ENCODE data around the gene SCNN1G.

Gene SCNN1G

GRCh38 chr16:23160082-23160481 lies 22.5 kb upstream of the SCNN1G start:
- peaks cover 0 to 27% (median 9%) of the 10 kb centered on the region in 10 experiments; a peak in 14 of 20 replicates for H3K4me1 ChIP-seq
- H3K4me3 ChIP-seq, result no peak overlapping the region
- no peak overlapping the region for H3K9ac ChIP-seq
- H4K20me1 ChIP-seq, result no peaks in the 10 kb centered on the region
- no peaks in the 10 kb centered on the region for H3K36me3 ChIP-seq
- no peaks in the 10 kb centered on the region for H3K27me3 ChIP-seq
- TF ChIP-seq Cebpa-rat (IDR thresholded peaks at IDR 0.05), result no peak
- H3K27ac ChIP-seq, result no peak overlapping the region
- no peak overlapping the region for H3K4me2 ChIP-seq
- H3K9me3 ChIP-seq (replicated peaks in 1 of 11), result no peaks in the 10 kb centered on the region

- Histone ChIP-seq H3K27me3 (no peaks in the 10 kb centered on the region), H4K20me1 (no peaks in the 10 kb centered on the region), H3K4me3 (no peak overlapping the region), H3K36me3 (no peaks in the 10 kb centered on the region), H3K4me2 (no peak overlapping the region), H3K9me3 (replicated peaks in 1 of 11) (no peaks in the 10 kb centered on the region), H3K9ac (no peak overlapping the region), H3K27ac (no peak overlapping the region), H3K4me1 (peaks cover 0 to 27% (median 9%) of the 10 kb centered on the region in 10 experiments; a peak in 14 of 20 replicates)
- TF ChIP-seq Cebpa-rat (IDR thresholded peaks at IDR 0.05), result no peak
Observed at GRCh38 chr16:23160574-23160973, 22.0 kb upstream of the SCNN1G start.

GRCh38 chr16:23163921-23164320 lies 18.6 kb upstream of the SCNN1G start:
- Histone ChIP-seq H3K27ac (no peak overlapping the region), H3K9me3 (replicated peaks in 1 of 11) (no peaks in the 10 kb centered on the region), H3K27me3 (no peaks in the 10 kb centered on the region), H3K9ac (no peak overlapping the region), H3K36me3 (no peaks in the 10 kb centered on the region), H3K4me3 (no peak overlapping the region), H3K4me2 (peak overlapping the region in 2 of 11 experiments; percentile 40 to 65; a peak in 4 of 22 replicates), H4K20me1 (no peaks in the 10 kb centered on the region), H3K4me1 (peaks cover 0 to 12% (median 0%) of the 10 kb centered on the region in 10 experiments; a peak in 5 of 20 replicates)
- TF ChIP-seq Cebpa-rat (IDR thresholded peaks at IDR 0.05), result no peak

GRCh38 chr16:23164736-23165135 lies 17.8 kb upstream of the SCNN1G start:
- Histone ChIP-seq H4K20me1 (no peaks in the 10 kb centered on the region), H3K9me3 (replicated peaks in 1 of 11) (no peaks in the 10 kb centered on the region)

GRCh38 chr16:23172583-23172982 lies 10.0 kb upstream of the SCNN1G start:
- no peak for TF ChIP-seq Cebpa-rat (IDR thresholded peaks at IDR 0.05)
- no peaks in the 10 kb centered on the region for H3K27me3 ChIP-seq
- H3K4me1 ChIP-seq, result no peaks in the 10 kb centered on the region

More at GRCh38 chr16:23164736-23165135, 17.8 kb upstream of the SCNN1G start:
- Histone ChIP-seq H3K9ac (no peak overlapping the region), H3K4me2 (no peak overlapping the region), H3K36me3 (no peaks in the 10 kb centered on the region), H3K4me1 (peaks cover 0 to 12% (median 0%) of the 10 kb centered on the region in 10 experiments; a peak in 5 of 20 replicates), H3K27ac (no peak overlapping the region), H3K4me3 (no peak overlapping the region), H3K27me3 (no peaks in the 10 kb centered on the region)
- no peak for TF ChIP-seq Cebpa-rat (IDR thresholded peaks at IDR 0.05)

GRCh38 chr16:23172994-23173393 lies 9.6 kb upstream of the SCNN1G start:
- H3K4me2 ChIP-seq, result no peak overlapping the region
- no peak overlapping the region for H3K4me3 ChIP-seq
- H3K9ac ChIP-seq, result no peak overlapping the region
- H3K36me3 ChIP-seq, result no peaks in the 10 kb centered on the region
- TF ChIP-seq Cebpa-rat (IDR thresholded peaks at IDR 0.05), result no peak
- H3K9me3 ChIP-seq (replicated peaks in 1 of 11), result no peaks in the 10 kb centered on the region
- H4K20me1 ChIP-seq, result peaks cover 0 to 9% (median 0%) of the 10 kb centered on the region in 11 experiments; a peak in 1 of 22 replicates
- H3K27me3 ChIP-seq, result no peaks in the 10 kb centered on the region
- no peaks in the 10 kb centered on the region for H3K4me1 ChIP-seq
- no peak overlapping the region for H3K27ac ChIP-seq

More at GRCh38 chr16:23172583-23172982, 10.0 kb upstream of the SCNN1G start:
- Histone ChIP-seq H3K9ac (no peak overlapping the region), H3K9me3 (replicated peaks in 1 of 11) (no peaks in the 10 kb centered on the region), H3K4me2 (no peak overlapping the region), H3K27ac (no peak overlapping the region), H3K4me3 (no peak overlapping the region), H4K20me1 (peaks cover 0 to 9% (median 0%) of the 10 kb centered on the region in 11 experiments; a peak in 1 of 22 replicates), H3K36me3 (no peaks in the 10 kb centered on the region)

GRCh38 chr16:23174622-23175021 lies 7.9 kb upstream of the SCNN1G start:
- H3K9ac ChIP-seq, result no peak overlapping the region
- no peak overlapping the region for H3K27ac ChIP-seq
- H3K27me3 ChIP-seq, result no peaks in the 10 kb centered on the region
- no peaks in the 10 kb centered on the region for H3K4me1 ChIP-seq
- H4K20me1 ChIP-seq, result peaks cover 0 to 9% (median 0%) of the 10 kb centered on the region in 11 experiments; a peak in 1 of 22 replicates
- no peak overlapping the region for H3K4me2 ChIP-seq
- no peak overlapping the region for H3K4me3 ChIP-seq
- no peaks in the 10 kb centered on the region for H3K9me3 ChIP-seq (replicated peaks in 1 of 11)
- TF ChIP-seq Cebpa-rat (IDR thresholded peaks at IDR 0.05), result no peak
- no peaks in the 10 kb centered on the region for H3K36me3 ChIP-seq

GRCh38 chr16:23175651-23176050 lies 6.9 kb upstream of the SCNN1G start:
- Histone ChIP-seq H3K4me3 (no peak overlapping the region), H3K4me2 (no peak overlapping the region), H4K20me1 (peaks cover 0 to 9% (median 0%) of the 10 kb centered on the region in 11 experiments; a peak in 1 of 22 replicates), H3K9me3 (replicated peaks in 1 of 11) (no peaks in the 10 kb centered on the region), H3K36me3 (no peaks in the 10 kb centered on the region), H3K27me3 (no peaks in the 10 kb centered on the region), H3K27ac (no peak overlapping the region), H3K9ac (no peak overlapping the region), H3K4me1 (no peaks in the 10 kb centered on the region)
- TF ChIP-seq Cebpa-rat (IDR thresholded peaks at IDR 0.05), result no peak

- Histone ChIP-seq H3K36me3 (no peaks in the 10 kb centered on the region), H3K4me3 (no peak overlapping the region), H4K20me1 (peaks cover 0 to 15% (median 7%) of the 10 kb centered on the region in 11 experiments; a peak in 8 of 22 replicates), H3K4me1 (peaks cover 4 to 34% (median 28%) of the 10 kb centered on the region in 10 experiments; a peak in 16 of 20 replicates), H3K9me3 (replicated peaks in 1 of 11) (no peaks in the 10 kb centered on the region), H3K9ac (no peak overlapping the region), H3K27me3 (peaks cover 4 to 37% (median 14%) of the 10 kb centered on the region in 11 experiments; a peak in 18 of 22 replicates), H3K27ac (no peak overlapping the region), H3K4me2 (peak overlapping the region in 9 of 11 experiments; percentile 99 to 100 (median 100); a peak in 18 of 22 replicates)
- no peak for TF ChIP-seq Cebpa-rat (IDR thresholded peaks at IDR 0.05)
Observed at GRCh38 chr16:23181506-23181905, 1.0 kb upstream of the SCNN1G start.

- Histone ChIP-seq H3K9me3 (replicated peaks in 1 of 11) (no peaks in the 10 kb centered on the region), H3K27me3 (peaks cover 4 to 37% (median 14%) of the 10 kb centered on the region in 11 experiments; a peak in 18 of 22 replicates), H4K20me1 (peaks cover 0 to 15% (median 7%) of the 10 kb centered on the region in 11 experiments; a peak in 8 of 22 replicates), H3K4me1 (peaks cover 4 to 34% (median 28%) of the 10 kb centered on the region in 10 experiments; a peak in 16 of 20 replicates), H3K9ac (peak overlapping the region in 5 of 11 experiments; percentile 36 to 56 (median 50); a peak in 4 of 22 replicates), H3K27ac (no peak overlapping the region), H3K4me2 (peak overlapping the region; percentile 95 to 100 (median 100)), H3K4me3 (peak overlapping the region; percentile 51 to 72 (median 60)), H3K36me3 (no peaks in the 10 kb centered on the region)
- TF ChIP-seq Cebpa-rat (IDR thresholded peaks at IDR 0.05), result no peak
Observed at GRCh38 chr16:23182206-23182678, 303 bp upstream of the SCNN1G start.
